NB4 (cell line): ENCODE results near the gene USH2A.

Experiments
- MAX ChIP-seq: IDR thresholded peaks from 2 replicates; pipeline ENCODE4 v1.6.1; 2011; ENCODE audit warnings: low read depth, low read length
- POLR2A ChIP-seq: IDR thresholded peaks from 2 replicates; pipeline ENCODE4 v1.6.1; 2011; ENCODE audit warnings: mild to moderate bottlenecking; ENCODE audit not compliant: insufficient read length; ENCODE audit errors: extremely low read depth
- TF ChIP-seq, protein P1 (sequence below): IDR thresholded peaks from one replicate; pipeline ENCODE4 v1.5.1; 2012; ENCODE audit warnings: low read depth, low read length

- TF ChIP-seq, protein P1, sequence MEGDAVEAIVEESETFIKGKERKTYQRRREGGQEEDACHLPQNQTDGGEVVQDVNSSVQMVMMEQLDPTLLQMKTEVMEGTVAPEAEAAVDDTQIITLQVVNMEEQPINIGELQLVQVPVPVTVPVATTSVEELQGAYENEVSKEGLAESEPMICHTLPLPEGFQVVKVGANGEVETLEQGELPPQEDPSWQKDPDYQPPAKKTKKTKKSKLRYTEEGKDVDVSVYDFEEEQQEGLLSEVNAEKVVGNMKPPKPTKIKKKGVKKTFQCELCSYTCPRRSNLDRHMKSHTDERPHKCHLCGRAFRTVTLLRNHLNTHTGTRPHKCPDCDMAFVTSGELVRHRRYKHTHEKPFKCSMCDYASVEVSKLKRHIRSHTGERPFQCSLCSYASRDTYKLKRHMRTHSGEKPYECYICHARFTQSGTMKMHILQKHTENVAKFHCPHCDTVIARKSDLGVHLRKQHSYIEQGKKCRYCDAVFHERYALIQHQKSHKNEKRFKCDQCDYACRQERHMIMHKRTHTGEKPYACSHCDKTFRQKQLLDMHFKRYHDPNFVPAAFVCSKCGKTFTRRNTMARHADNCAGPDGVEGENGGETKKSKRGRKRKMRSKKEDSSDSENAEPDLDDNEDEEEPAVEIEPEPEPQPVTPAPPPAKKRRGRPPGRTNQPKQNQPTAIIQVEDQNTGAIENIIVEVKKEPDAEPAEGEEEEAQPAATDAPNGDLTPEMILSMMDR: no peak
- TF ChIP-seq POLR2A (no peak), MAX (no peak)
Measured at GRCh38 chr1:216064643-216065042, 358.6 kb downstream of the USH2A start.
